ENCODE results near the gene CALML3.

GRCh38 chr10:5566614-5567013, 41.9 kb downstream of the CALML3 start:
- no peak for TF ChIP-seq CTCF (IDR thresholded peaks at IDR 0.05)
- no peak for TF ChIP-seq EP300 (IDR thresholded peaks at IDR 0.05)

Measured in stomach (tissue), 4 donors.